Fibroblast of the conjunctiva (primary cell): ENCODE measurements around the gene HELQ.
"Not testable (repeated sequence)": the region's sequence is repeated elsewhere in the genome, so short reads cannot be mapped to it uniquely, and the experiment has no call there.

Source experiments
- DNase-seq: peaks from one replicate; pipeline ENCODE4 v3.0.0-alpha.2; 2010; ENCODE audit warnings: low read depth

The HELQ gene

DNA sequence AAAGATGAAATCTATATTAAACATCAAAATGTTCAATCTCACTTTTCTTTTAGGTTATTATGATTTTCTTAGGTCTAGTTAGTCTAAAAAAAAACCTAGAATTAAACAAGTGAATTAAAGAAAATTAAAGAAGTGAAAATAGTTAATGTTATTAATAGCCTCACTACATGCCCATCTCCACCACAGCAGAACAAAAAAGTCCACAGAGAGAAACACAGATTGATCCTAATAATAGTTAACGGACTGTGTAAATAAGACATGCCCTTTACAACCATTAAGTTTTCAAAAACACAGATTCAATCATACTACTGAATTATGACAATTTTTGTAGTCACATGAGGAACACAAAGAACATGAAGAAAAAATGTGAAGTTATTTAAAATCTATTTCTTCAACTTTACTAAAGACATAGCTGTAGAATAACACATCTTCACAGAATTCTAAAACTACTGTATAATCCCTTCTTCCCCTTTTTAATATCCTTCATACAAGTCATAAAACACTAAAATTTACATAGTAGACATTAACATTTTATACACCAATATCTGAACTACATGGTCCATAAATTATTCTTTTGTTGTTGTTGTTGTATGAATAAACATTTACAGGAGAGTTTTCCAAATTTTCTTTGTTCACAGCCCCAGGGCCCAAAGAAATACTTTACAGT, 15.3 kb downstream of the HELQ start:
- DNase-seq = no peak

DNA sequence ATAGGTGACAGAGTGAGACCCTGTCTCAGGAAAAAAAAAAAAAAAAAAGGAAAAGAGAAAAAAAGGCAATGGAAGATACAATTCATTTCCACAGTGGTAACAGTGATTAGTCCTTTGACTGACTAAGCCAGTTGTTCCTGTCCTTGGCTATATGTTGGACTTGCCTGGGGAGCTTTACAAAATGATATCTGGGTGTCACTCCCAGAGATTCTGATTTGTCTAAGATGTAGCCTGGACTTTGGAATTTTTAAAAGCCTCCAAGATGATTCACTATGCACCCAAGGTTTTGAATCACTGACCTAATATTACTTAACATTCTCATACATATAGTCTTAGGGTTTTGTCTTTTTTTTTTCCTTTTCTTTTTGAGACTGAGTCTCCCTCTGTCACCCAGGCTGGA, 16.9 kb downstream of the HELQ start:
- DNase-seq = no peak

DNA sequence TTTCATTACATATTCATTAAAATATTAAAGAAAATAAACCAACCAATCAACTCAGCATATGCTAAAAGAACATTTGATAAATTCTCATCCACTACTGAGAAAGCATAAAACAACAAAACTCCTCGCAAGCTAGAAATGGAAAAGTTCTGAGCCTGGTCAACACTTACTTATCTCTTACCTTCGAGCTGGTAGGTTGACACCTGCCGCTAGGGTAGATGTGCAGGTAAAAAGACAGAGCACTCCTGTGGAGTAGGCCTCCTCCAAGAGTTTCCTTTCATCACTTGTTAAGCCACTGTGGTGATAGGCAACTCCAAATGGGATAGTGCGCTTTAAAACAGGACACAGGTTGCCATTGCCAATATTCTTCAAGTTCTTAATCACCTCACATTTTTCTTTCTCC, 18.9 kb downstream of the HELQ start:
- DNase-seq = no peak

DNA sequence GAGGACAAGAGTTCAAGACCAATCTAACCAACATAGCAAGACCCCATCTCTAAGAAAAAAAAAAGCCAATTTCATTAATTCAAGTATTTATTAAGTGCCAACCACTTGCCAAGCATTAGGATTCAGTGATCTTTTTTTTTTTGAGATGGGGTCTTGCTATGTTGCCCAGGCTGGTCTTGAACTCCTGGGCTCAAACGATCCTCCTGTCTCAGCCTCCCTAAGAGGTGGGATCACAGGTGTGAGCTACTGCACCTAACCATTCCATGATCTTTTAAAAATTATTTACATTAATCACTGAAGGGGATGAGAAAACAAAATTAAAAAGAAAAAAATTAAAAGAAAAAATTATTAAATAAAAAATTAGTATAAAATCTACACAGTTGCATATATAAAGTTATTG, 24.4 kb downstream of the HELQ start:
- no peak for DNase-seq

DNA sequence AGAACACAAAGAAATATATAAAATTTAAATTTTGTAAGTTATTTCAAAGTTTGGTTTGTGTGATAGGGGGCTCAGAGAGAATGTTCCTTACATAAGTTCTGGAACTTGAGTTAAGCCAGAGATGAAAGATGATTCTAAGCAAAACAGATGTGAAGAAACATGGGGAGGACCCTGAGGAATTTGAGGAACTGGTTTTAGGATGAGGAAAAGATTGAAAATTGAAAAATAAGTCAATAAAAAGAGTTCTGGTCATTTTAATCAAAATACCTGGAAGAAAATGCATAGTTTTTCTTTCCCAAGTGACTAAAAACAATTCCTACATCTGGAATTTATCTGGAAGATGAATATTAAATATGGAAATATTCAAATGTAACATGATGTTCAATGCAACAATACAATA, 37.4 kb downstream of the HELQ start:
- no peak for DNase-seq

DNA sequence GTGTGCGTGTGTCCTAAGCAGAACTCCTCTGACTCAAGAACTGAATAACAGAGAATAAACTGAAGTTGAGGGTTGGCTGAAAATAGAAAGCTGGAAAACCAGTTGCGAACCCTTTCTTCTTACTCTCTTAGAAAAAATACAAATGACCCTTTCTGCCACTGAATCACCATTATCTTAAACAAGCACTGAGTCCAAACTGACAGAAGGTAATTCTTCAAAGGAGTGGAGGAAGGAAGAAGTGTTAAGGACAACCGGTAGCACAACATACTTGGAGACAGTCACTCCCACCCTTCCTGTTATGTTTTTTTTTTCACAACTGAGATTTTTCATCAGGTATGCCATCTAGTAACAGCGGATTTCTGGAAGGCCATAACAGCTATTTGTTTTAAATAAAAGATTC, 38.1 kb downstream of the HELQ start:
- no peak for DNase-seq

DNA sequence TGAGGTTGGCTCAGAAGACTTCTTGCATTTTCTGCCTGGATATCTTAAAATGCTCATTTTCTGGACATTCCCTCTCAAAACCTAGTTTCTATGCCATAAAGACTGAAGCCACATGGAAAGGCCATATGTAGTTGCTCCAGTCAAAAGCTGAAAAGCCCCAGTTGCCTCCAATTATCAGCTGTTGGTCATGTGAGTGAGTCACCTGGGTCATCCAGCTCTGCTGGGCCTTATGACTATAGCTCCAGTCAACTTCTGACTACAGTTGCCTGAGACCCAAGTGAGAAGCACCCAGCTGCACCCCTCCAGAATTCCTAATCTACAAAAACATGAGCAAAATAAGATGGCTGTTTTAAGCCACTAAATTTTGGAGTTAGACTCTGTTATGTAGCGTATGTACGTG, 41.9 kb downstream of the HELQ start:
- DNase-seq = no peak

DNA sequence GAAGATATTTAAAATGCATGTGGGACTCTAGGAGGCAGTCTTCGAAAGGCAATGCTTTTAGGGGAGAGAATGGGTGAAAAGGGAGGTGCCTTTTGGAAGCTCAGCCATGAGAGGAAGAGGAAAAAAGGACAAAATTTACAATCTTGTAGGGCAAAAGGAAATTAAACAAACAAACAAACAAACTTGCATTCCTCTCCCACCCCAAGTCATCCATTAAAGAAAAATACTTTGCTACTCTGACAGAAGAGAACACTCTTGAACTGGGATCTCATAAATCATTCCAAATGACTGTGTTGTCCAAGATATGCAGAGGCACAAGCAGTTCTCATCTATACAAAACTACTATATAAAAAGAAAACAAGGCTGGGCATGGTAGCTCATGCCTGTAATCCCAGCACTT, 46.7 kb downstream of the HELQ start:
- no peak for DNase-seq

DNA sequence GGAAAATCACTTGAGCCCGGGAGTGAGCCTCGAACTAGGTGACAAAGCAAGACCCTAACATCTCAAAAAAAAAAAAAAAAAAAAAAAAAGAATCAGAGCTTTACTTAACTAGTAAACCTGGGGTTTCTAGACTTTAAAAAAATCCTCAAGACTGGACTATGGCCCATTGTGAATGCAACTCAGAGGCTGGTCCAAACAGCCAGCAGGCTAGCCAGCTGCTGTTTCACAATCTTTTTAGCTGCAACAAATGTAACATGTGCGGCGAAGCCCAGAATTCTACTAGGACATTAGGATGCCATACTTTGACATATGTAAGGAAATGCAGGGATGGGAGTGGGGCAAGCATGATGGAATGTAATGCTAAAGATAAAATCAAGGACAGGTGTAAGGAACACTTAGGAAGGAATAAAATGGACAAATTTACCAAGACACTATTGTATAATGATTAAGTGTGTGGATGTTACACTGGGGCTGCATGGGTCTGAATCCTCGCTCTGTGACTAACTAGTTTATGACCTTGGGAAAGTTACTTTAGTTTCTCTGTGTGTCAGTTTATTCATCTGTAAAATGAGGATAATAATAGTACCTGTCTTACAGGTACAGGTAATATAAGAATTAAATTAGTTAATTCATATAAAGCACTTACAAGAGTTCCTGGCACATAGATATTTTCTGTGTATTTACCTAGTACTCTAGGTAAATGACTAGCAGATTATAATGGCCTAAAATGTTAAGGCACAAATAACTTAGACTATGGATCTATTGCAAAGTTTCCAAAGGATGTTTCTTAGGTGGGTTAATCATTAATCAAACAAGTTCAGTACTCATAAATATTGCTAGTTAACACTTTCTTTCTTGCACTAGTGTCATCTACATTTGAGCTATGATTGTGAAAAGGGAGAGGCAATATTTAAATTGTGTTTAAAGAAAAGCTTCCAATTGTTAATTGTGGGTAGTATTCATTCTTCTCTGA, 49.5 kb downstream of the HELQ start:
- no peak for DNase-seq

DNA sequence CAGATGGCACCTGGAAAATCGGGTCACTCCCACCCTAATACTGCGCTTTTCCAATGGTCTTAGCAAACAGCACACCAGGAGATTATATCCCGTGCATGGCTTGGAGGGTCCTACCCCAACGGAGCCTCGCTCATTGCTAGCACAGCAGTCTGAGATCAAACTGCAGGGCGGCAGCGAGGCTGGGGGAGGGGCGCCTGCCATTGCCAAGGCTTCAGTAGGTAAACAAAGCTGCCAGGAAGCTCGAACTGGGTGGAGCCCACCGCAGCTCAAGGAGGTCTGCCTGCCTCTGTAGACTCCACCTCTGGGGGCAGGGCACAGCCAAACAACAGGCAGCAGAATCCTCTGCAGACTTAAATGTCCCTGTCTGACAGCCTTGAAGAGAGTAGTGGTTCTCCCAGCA, 57.5 kb downstream of the HELQ start:
- DNase-seq = not testable (repeated sequence)

DNA sequence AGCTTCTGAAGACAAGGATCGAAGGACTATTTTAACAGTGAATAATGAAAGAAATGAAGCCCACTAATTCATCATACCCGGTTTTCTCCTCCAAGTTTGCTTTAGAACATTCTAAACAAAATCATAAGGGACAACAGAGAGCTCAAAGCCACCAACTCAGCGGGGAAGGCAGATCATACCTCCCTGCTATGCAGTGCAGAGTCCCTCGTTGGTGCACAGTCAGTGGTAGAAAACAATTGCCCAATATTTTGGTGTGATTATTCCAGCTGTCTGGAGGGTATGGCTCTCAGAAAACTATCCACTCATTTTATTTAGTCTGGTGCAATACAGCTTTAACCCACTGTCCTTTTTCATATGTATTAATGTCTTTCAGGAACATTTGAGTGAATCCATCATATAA, 61.7 kb downstream of the HELQ start:
- no peak for DNase-seq

DNA sequence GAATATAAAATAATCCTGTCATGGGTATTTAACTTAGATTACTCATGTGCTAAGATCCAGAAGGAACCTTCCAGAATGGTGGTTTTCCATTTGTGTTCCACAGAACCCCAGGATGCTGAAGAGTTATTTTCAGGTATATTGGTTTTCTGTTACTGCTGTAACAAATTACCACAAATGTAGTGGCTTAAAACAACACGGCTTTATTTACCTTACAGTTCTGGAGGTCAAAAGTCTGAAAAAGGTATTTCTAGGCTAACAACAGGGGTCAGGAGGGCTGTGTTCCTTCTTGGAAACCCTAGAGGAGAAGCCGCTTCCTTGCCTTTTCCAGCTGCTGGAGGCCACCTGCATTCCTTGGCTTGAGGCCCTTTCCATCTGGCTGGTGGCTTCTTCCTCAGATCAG, 63.1 kb downstream of the HELQ start:
- no peak for DNase-seq

DNA sequence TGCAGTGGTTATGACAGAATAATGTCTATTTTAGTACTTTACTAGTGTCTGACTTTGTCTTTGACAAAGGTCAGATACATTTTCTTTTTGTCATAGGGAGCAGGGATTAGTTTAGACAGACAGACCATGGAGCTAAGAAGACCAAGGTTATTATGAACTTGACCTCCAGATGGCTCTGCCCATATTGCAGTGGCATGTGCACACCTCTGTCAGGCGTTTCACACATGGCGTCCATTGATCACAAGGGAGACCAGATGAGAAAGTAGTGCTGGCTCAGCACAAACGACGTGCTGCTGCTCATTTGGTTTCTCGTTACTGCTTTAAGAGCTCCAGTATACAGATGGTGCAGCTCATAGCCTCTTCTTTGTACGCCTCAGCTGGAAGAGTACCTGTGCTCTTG, 64.7 kb downstream of the HELQ start:
- no peak for DNase-seq

DNA sequence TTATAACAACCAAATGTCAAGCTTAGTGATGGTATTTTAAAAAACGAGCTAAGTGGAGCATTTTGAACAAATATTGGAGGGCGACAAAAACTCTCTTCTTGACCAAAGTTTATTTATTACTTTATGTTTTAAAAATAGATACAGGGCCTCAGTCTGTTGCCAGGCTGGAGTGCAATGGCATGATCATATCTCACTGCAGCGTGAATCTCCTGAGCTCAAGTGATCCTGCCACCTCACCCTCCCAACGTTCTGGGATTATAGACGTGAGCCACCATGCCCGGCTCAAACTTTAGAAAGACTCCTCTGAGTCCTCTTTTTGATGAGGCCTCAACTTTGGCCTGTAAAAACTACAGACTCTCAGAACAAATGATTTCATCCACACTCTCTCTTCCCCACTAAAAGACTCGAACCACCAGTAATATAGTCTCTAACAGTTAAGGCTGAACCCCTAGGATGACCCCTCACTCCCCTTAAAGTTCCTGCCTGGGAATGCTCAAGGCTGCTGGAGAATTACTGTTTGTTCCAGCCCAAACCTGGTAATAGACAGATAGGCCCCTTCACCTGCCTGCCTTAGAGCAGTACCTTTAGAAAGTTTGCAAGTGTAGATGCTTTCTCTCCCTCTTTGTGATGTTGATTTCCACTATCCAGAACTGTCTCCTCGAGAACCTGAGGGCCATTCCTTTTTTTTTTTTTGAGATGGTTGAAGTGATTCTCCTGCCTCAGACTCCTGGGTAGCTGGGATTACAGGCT, 65.7 kb downstream of the HELQ start:
- no peak for DNase-seq

DNA sequence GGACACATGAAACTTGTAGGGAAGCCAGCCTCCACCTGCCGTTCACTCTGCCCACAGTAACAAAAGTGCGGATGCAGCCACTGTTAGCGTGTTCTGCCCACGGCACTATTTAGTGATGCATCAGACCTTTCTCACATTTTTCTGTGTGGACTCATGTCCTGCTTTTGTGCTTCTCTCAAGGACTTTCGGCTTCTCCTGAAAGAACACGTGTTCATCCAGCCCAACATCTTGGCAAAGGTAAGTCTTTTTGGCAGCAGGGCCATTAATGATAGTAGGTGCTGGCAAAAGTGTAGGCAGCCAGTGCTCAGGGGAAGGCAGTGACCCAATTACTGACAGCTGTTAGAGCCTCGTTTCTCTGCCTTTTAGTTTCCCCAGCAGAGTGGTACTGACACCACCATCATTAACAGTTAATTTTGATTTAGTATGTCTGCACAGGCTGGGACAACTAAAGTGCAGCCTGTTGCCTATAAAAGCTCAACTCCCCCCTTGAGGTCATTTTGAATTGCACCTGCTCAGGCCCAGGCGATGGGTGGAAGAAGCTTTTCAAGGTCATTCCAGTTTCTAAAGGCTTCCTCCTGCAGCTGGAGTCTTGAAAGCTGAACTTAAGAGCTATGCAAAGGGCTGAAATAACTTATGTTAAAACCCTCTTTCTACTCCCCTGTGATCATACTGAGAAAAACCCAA, 66.4 kb downstream of the HELQ start:
- no peak for DNase-seq

DNA sequence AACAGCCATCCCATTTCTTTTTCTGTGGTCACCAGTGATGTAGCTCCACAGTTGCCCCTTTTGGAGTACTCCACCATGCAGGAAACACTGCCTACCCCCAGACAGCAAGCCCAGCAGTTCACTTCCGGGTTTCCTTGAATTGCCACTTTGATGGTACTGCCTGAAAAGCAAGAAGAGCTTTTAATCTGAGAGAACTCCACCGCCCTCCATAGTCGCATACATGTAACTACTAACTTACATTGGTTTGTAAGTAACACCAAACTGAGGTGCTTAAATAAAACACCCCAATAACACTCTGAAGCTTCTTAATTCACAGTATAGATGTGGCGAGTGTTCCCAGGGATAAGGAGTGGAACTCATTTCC, 67.3 kb downstream of the HELQ start:
- DNase-seq = no peak

DNA sequence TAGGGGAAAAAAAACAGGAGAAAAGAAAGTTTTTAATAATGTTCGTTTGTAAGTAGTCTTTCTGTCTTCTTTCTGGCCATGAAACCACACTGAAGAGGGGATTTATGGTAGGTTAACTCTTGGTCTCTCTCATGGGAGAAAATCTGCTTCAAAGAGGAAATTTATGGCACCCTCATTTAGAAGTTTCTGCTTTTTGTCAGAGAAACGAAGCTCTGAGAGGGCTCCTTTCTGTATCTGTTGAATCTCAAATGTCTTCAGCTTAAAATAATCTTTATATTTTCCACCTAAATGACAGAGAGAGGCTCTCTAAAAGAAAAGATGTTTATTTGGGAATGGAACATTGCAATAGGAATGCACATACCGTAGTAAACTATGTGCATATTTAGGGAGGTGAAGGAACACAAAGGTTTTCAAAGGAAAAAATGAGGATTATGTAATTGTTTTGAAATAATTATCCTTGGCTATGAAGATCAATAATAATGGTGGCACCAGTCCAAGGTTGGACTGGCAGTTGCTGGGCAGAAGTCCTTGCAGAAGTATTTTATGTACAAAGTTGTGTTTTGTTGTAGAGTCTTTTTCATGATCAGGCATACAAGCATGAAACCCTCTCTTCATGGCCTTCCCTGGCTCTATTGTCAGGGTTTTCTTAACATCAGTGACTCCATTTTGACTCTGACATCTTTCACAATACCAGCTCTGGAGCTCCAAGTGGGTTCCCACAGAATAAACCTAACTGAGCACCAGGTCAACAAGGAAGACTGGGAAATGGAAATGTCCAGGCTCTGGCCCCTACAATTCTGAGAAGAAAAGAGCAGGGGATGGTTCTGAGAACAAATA, 67.9 kb downstream of the HELQ start:
- no peak for DNase-seq

DNA sequence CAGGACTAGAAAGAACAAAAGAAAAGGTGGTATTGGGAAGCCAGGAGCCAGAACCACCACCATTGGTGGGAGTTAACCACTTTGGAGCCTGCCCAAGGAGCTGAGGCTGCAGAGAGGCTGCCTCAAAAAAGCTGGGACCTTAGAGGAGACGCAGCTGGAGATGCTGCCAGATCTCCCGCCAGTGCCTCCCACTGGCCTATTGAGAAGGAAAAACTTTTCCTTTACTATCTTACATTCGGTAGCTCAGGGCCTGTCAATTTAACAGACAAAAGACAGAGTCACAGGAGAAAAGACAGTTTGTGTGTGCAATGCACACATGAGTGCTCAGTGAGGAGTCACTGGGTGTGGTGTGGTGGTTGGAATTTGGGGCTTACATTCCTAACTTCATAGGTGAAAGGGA, 68.6 kb downstream of the HELQ start:
- DNase-seq = no peak

DNA sequence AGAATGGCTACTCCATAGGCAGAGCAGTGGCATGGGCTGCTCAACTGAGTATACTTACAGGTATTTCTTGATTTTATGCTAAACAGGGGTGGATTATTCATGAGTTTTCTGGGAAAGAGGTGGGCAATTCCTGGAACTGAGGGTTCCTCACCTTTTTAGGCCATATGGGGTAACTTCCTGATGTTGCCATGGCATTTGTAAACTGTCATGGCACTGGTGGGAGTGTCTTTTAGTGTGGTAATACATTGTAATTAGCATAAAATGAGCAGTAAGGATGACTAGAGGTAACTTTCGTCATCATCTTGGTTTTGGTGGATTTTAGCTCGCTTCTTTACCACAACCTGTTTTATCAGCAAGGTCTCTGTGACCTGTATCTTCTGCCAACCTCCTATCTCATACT, 72.8 kb downstream of the HELQ start:
- no peak for DNase-seq

DNA sequence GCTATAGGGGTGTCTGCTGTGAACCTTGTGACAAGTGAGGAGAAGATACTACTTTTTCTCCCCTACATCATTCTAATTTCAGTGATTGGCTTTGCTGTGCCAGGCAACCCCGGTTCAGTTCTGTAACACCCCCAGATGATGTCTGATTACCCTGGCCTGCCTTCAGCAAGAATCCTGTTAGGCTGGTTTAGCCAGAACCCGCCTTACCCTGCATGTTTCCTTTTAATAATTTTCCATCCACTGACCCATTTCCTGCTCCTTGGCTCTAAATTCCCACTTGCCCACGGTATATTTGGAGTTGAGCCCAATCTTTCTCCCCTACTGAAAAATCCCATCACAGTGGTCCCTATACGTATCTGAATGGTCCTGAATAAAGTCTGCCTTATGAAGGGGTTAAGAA, 74.5 kb downstream of the HELQ start:
- DNase-seq = no peak

DNA sequence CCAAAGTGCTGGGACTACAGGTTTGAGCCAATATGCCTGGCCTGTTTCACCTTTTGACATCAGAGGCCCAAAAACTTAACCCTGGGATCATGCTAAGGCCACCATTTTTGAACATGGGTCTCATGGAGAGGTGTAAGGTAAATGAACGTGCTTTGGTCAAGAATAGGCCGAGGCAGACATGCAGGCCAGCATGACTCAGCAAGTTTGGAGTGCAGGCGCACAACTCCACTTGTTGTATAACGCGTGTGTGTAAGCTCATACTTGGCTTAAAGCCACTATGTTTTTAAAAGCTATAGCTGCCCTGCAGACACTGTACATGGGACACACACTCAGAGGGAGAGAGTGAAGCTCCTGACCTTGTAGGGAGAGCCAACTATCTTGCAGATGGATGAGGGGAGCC, 77.2 kb downstream of the HELQ start:
- no peak for DNase-seq
